ENCODE measurements around the gene CUX1.
"Not testable (repeated sequence)": the region's sequence is repeated elsewhere in the genome, so short reads cannot be mapped to it uniquely, and the experiment has no call there.

The CUX1 gene

GRCh38 chr7:102215711-102216110 is 398.3 kb downstream of the CUX1 start:
- Histone ChIP-seq H3K4me1 (ENCODE audit: control insufficient read depth, insufficient read depth, low read length) (no peaks in the 10 kb centered on the region), H3K9ac (ENCODE audit: low read length) (no peak overlapping the region), H3K9me3 (ENCODE audit: control insufficient read depth, low read length) (no peaks in the 10 kb centered on the region), H3K27me3 (replicated peaks; ENCODE audit: control insufficient read depth, insufficient read depth, low read length) (no peaks in the 10 kb centered on the region), H3K4me3 (ENCODE audit: low read length) (no peak overlapping the region), H3K36me3 (ENCODE audit: control insufficient read depth, insufficient read depth, low read length, severe bottlenecking) (no peaks in the 10 kb centered on the region)
- no peak for DNase-seq (ENCODE audit: low read depth)

GRCh38 chr7:102216573-102217314 is 399.3 kb downstream of the CUX1 start:
- Histone ChIP-seq H3K9ac (ENCODE audit: low read length) (no peak overlapping the region), H3K27me3 (replicated peaks; ENCODE audit: control insufficient read depth, insufficient read depth, low read length) (no peaks in the 10 kb centered on the region), H3K36me3 (ENCODE audit: control insufficient read depth, insufficient read depth, low read length, severe bottlenecking) (no peaks in the 10 kb centered on the region), H3K4me3 (ENCODE audit: low read length) (no peak overlapping the region), H3K4me1 (ENCODE audit: control insufficient read depth, insufficient read depth, low read length) (no peaks in the 10 kb centered on the region), H3K9me3 (ENCODE audit: control insufficient read depth, low read length) (no peaks in the 10 kb centered on the region)
- no peak for DNase-seq (ENCODE audit: low read depth)

DNA sequence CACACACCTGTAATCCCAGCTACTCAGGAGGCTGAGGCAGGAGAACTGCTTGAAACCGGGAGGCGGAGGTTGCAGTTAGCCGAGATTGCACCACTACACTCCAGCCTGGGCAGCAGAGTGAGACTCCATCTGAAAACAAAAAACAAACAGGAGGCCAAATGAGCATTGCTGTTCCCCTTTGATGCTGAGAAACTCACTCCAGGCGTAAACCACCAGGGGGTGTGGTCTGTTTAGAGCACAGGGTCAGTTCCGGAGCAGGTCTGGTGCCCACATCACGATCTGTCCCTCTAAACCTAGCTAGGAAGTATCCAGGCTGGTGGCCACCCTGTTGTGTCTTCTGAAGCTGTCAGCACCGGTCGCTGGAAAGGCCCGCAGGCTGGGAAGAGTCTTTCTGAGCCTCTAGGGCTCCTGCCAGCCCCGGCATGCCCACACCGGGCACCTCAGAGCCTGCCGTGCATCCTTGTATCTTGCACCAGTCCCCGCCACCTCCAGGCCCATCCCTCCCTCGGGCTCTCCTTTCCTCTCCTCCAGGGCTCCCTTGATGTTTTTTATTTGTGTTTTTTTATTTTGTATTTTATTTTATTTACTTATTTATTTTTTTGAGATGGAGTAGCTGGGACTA is 402.9 kb downstream of the CUX1 start:
- no peak for DNase-seq (ENCODE audit: low read depth)
- Histone ChIP-seq H3K9me3 (ENCODE audit: control insufficient read depth, low read length) (no peaks in the 10 kb centered on the region), H3K36me3 (ENCODE audit: control insufficient read depth, insufficient read depth, low read length, severe bottlenecking) (no peaks in the 10 kb centered on the region), H3K4me1 (ENCODE audit: control insufficient read depth, insufficient read depth, low read length) (no peaks in the 10 kb centered on the region), H3K9ac (ENCODE audit: low read length) (no peak overlapping the region), H3K4me3 (ENCODE audit: low read length) (no peak overlapping the region), H3K27me3 (replicated peaks; ENCODE audit: control insufficient read depth, insufficient read depth, low read length) (no peaks in the 10 kb centered on the region)

GRCh38 chr7:102220960-102221800 is 403.8 kb downstream of the CUX1 start:
- Histone ChIP-seq H3K9me3 (ENCODE audit: control insufficient read depth, low read length) (no peaks in the 10 kb centered on the region), H3K4me1 (ENCODE audit: control insufficient read depth, insufficient read depth, low read length) (no peaks in the 10 kb centered on the region), H3K27me3 (replicated peaks; ENCODE audit: control insufficient read depth, insufficient read depth, low read length) (no peaks in the 10 kb centered on the region), H3K9ac (ENCODE audit: low read length) (no peak overlapping the region), H3K36me3 (ENCODE audit: control insufficient read depth, insufficient read depth, low read length, severe bottlenecking) (no peaks in the 10 kb centered on the region), H3K4me3 (ENCODE audit: low read length) (no peak overlapping the region)
- DNase-seq (ENCODE audit: low read depth) = no peak

- H3K9me3 ChIP-seq (ENCODE audit: control insufficient read depth, low read length) = no peaks in the 10 kb centered on the region
- no peaks in the 10 kb centered on the region for H3K4me1 ChIP-seq (ENCODE audit: control insufficient read depth, insufficient read depth, low read length)
- no peak for DNase-seq (ENCODE audit: low read depth)
- no peaks in the 10 kb centered on the region for H3K36me3 ChIP-seq (ENCODE audit: control insufficient read depth, insufficient read depth, low read length, severe bottlenecking)
- no peak overlapping the region for H3K4me3 ChIP-seq (ENCODE audit: low read length)
- H3K27me3 ChIP-seq (replicated peaks; ENCODE audit: control insufficient read depth, insufficient read depth, low read length) = no peaks in the 10 kb centered on the region
- no peak overlapping the region for H3K9ac ChIP-seq (ENCODE audit: low read length)
These were observed 404.5 kb downstream of the CUX1 start for GRCh38 chr7:102221961-102222360.

DNA sequence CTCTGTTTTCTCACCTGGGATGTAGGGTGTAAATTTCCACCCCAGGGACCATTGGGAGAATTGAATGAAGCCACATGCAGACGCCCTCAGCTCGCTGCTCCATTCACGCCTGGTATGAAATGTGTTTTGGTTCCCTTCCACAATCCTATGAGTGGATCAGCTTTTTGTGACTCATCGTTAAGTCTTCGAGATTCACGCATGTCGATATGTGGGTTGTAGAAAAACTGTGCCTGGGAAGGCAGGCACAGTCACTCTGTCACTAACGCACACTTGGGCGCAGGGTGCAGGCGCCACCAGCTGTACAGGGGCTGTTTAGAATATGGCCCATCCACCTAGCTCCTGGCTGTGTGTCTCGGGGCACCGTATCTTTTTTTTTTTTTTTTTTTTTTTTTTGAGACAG is 405.0 kb downstream of the CUX1 start:
- Histone ChIP-seq H3K36me3 (ENCODE audit: control insufficient read depth, insufficient read depth, low read length, severe bottlenecking) (no peaks in the 10 kb centered on the region), H3K9me3 (ENCODE audit: control insufficient read depth, low read length) (no peaks in the 10 kb centered on the region), H3K27me3 (replicated peaks; ENCODE audit: control insufficient read depth, insufficient read depth, low read length) (no peaks in the 10 kb centered on the region), H3K4me1 (ENCODE audit: control insufficient read depth, insufficient read depth, low read length) (no peaks in the 10 kb centered on the region), H3K4me3 (ENCODE audit: low read length) (no peak overlapping the region), H3K9ac (ENCODE audit: low read length) (no peak overlapping the region)
- no peak for DNase-seq (ENCODE audit: low read depth)

DNA sequence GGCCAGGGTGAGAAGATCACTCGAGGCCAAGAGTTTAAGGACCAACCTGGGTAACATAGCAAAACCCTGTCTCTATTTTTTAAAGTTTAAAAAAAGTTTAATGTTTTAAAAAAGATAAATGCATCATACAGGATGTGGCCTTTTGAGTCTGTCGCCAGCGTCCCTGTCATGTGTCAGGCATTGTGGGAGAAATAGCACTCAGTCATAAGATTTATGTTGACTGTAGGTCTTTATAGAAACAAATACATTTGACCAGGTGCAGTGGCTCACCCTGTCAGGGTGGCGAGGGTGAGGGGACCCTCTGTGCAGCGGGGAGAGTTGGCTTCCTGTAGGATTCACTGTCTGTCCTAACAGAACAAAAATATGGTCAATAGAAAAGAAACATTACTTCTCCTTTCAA is 405.8 kb downstream of the CUX1 start:
- DNase-seq (ENCODE audit: low read depth) = no peak
- Histone ChIP-seq H3K4me3 (ENCODE audit: low read length) (no peak overlapping the region), H3K9me3 (ENCODE audit: control insufficient read depth, low read length) (no peaks in the 10 kb centered on the region), H3K4me1 (ENCODE audit: control insufficient read depth, insufficient read depth, low read length) (no peaks in the 10 kb centered on the region), H3K27me3 (replicated peaks; ENCODE audit: control insufficient read depth, insufficient read depth, low read length) (no peaks in the 10 kb centered on the region), H3K36me3 (ENCODE audit: control insufficient read depth, insufficient read depth, low read length, severe bottlenecking) (peaks cover under 1% of the 10 kb centered on the region), H3K9ac (ENCODE audit: low read length) (no peak overlapping the region)

- no peaks in the 10 kb centered on the region for H3K4me1 ChIP-seq (ENCODE audit: control insufficient read depth, insufficient read depth, low read length)
- no peaks in the 10 kb centered on the region for H3K27me3 ChIP-seq (replicated peaks; ENCODE audit: control insufficient read depth, insufficient read depth, low read length)
- peaks cover 9% of the 10 kb centered on the region for H3K36me3 ChIP-seq (ENCODE audit: control insufficient read depth, insufficient read depth, low read length, severe bottlenecking)
- no peak overlapping the region for H3K4me3 ChIP-seq (ENCODE audit: low read length)
- H3K9me3 ChIP-seq (ENCODE audit: control insufficient read depth, low read length) = no peaks in the 10 kb centered on the region
- DNase-seq (ENCODE audit: low read depth) = no peak
- no peak overlapping the region for H3K9ac ChIP-seq (ENCODE audit: low read length)
These were observed 407.6 kb downstream of the CUX1 start for GRCh38 chr7:102225025-102225424.

- Histone ChIP-seq H3K4me1 (ENCODE audit: control insufficient read depth, insufficient read depth, low read length) (no peaks in the 10 kb centered on the region), H3K36me3 (ENCODE audit: control insufficient read depth, insufficient read depth, low read length, severe bottlenecking) (peaks cover 9% of the 10 kb centered on the region), H3K9me3 (ENCODE audit: control insufficient read depth, low read length) (no peaks in the 10 kb centered on the region), H3K4me3 (ENCODE audit: low read length) (no peak overlapping the region), H3K9ac (ENCODE audit: low read length) (no peak overlapping the region), H3K27me3 (replicated peaks; ENCODE audit: control insufficient read depth, insufficient read depth, low read length) (no peaks in the 10 kb centered on the region)
- DNase-seq (ENCODE audit: low read depth) = no peak
These were observed 409.9 kb downstream of the CUX1 start for GRCh38 chr7:102227371-102227770.

DNA sequence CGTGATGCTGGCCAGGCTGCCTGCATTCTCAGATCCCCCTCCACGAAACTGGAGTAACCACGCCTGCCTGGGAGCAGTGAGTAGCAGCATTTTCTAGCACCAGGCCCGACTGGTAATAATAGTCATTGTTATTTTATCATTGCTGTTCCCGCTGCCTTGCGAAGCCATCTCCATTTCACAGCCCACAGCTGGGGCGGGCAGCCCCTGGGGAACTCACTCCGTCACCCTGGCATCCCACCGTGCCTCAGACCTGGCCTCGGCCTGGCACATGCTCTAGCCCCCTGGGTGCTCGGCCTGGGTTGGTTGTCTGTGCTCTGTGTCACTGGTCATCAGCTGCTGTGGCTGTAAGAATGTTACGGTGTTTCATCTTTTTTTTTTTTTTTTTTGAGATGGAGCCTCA is 411.5 kb downstream of the CUX1 start:
- Histone ChIP-seq H3K27me3 (replicated peaks; ENCODE audit: control insufficient read depth, insufficient read depth, low read length) (no peaks in the 10 kb centered on the region), H3K36me3 (ENCODE audit: control insufficient read depth, insufficient read depth, low read length, severe bottlenecking) (peaks cover 11% of the 10 kb centered on the region), H3K9ac (ENCODE audit: low read length) (no peak overlapping the region), H3K9me3 (ENCODE audit: control insufficient read depth, low read length) (no peaks in the 10 kb centered on the region), H3K4me1 (ENCODE audit: control insufficient read depth, insufficient read depth, low read length) (no peaks in the 10 kb centered on the region), H3K4me3 (ENCODE audit: low read length) (no peak overlapping the region)
- DNase-seq (ENCODE audit: low read depth) = no peak

DNA sequence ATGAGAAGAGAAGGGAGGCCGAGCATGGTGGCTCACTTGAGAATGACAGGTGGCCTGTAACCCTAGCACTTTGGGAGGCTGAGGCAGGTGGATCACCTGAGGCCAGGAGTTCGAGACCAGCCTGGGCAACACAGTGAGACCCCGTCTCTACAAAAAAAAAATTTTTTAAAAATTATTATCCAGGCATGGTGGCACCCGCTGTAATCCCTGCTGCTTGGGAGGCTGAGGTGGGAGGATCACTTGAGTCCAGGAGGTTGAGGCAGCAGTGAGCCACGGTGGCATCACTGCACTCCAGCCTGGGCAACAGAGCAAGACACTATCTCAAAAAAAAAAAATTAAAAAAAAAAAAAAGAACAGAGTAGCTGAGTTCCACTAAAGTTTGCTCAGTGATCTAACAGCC is 412.7 kb downstream of the CUX1 start:
- peaks cover 18% of the 10 kb centered on the region for H3K36me3 ChIP-seq (ENCODE audit: control insufficient read depth, insufficient read depth, low read length, severe bottlenecking)
- not testable (repeated sequence) for H3K9ac ChIP-seq (ENCODE audit: low read length); H3K4me1 ChIP-seq (ENCODE audit: control insufficient read depth, insufficient read depth, low read length); H3K27me3 ChIP-seq (replicated peaks; ENCODE audit: control insufficient read depth, insufficient read depth, low read length); DNase-seq (ENCODE audit: low read depth); H3K4me3 ChIP-seq (ENCODE audit: low read length); H3K9me3 ChIP-seq (ENCODE audit: control insufficient read depth, low read length)
